HEK293 (cell line): Measurements from ENCODE around the gene ITGB4.

Source experiments
- BCL11B ChIP-seq: fragments of 450-650 bp; formaldehyde crosslinking; IDR thresholded peaks from 2 replicates; pipeline ENCODE4 v1.5.1; 2016; ENCODE audit warnings: low read depth, missing biosample characterization, missing genetic modification characterization
- FEZF1 ChIP-seq: fragments of 450-650 bp; formaldehyde crosslinking; IDR thresholded peaks from 2 replicates; pipeline ENCODE4 v1.5.1; 2016; ENCODE audit warnings: missing biosample characterization, missing genetic modification characterization
- HOXA7 ChIP-seq: sonication (generic); formaldehyde crosslinking; IDR thresholded peaks from 2 replicates; pipeline ENCODE4 v1.8.1; 2022; ENCODE audit warnings: missing genetic modification reagents, borderline replicate concordance
- KLF16 ChIP-seq: fragments of 450-650 bp; formaldehyde crosslinking; IDR thresholded peaks from 2 replicates; pipeline ENCODE4 v1.5.1; 2017; ENCODE audit warnings: missing biosample characterization, missing genetic modification characterization
- PRDM10 ChIP-seq: fragments of 450-650 bp; formaldehyde crosslinking; IDR thresholded peaks from 2 replicates; pipeline ENCODE4 v1.5.1; 2016; ENCODE audit warnings: missing biosample characterization, missing genetic modification characterization
- REST ChIP-seq: fragments of 450-650 bp; formaldehyde crosslinking; IDR thresholded peaks from 2 replicates; pipeline ENCODE4 v1.5.1; 2016; ENCODE audit warnings: missing biosample characterization, missing genetic modification characterization
- SCRT2 ChIP-seq: fragments of 450-650 bp; formaldehyde crosslinking; IDR thresholded peaks from 2 replicates; pipeline ENCODE4 v1.5.1; 2016; ENCODE audit warnings: missing biosample characterization, missing genetic modification characterization
- YY1 ChIP-seq: fragments of 450-650 bp; formaldehyde crosslinking; IDR thresholded peaks from 2 replicates; pipeline ENCODE4 v1.5.1; 2018; ENCODE audit warnings: missing biosample characterization, missing genetic modification characterization
- ZNF112 ChIP-seq: fragments of 450-650 bp; formaldehyde crosslinking; IDR thresholded peaks from 2 replicates; pipeline ENCODE4 v1.5.0; 2017; ENCODE audit warnings: missing biosample characterization, missing genetic modification characterization
- ZNF114 ChIP-seq: fragments of 450-650 bp; formaldehyde crosslinking; IDR thresholded peaks from 2 replicates; pipeline ENCODE4 v1.5.0; 2017; ENCODE audit warnings: missing biosample characterization, missing genetic modification characterization
- ZNF133 ChIP-seq: fragments of 450-650 bp; formaldehyde crosslinking; IDR thresholded peaks from 2 replicates; pipeline ENCODE4 v1.5.1; 2016; ENCODE audit warnings: missing biosample characterization, missing genetic modification characterization
- ZNF211 ChIP-seq: fragments of 450-650 bp; formaldehyde crosslinking; IDR thresholded peaks from 2 replicates; pipeline ENCODE4 v1.5.1; 2016; ENCODE audit warnings: low read depth, missing biosample characterization, missing genetic modification characterization
- ZNF335 ChIP-seq: fragments of 450-650 bp; formaldehyde crosslinking; conservative IDR thresholded peaks from 2 replicates; pipeline ENCODE4 v1.5.1; 2016; ENCODE audit warnings: missing biosample characterization, missing genetic modification characterization
- ZNF416 ChIP-seq: fragments of 450-650 bp; formaldehyde crosslinking; IDR thresholded peaks from 2 replicates; pipeline ENCODE4 v1.5.1; 2016; ENCODE audit warnings: missing biosample characterization, missing genetic modification characterization
- ZNF433 ChIP-seq: fragments of 450-650 bp; formaldehyde crosslinking; IDR thresholded peaks from 2 replicates; pipeline ENCODE4 v1.5.1; 2016; ENCODE audit warnings: missing biosample characterization, missing genetic modification characterization, low read depth
- ZNF544 ChIP-seq: fragments of 450-650 bp; formaldehyde crosslinking; IDR thresholded peaks from 2 replicates; pipeline ENCODE4 v1.5.0; 2017; ENCODE audit warnings: missing biosample characterization, missing genetic modification characterization
- ZNF561 ChIP-seq: fragments of 450-650 bp; IDR thresholded peaks from 2 replicates; pipeline ENCODE4 v1.5.1; 2018; ENCODE audit warnings: missing biosample characterization, missing genetic modification characterization, borderline replicate concordance
- ZNF596 ChIP-seq: fragments of 450-650 bp; IDR thresholded peaks from 2 replicates; pipeline ENCODE4 v1.5.0; 2018; ENCODE audit warnings: missing biosample characterization, mild to moderate bottlenecking, missing genetic modification characterization, moderate library complexity
- ZNF654 ChIP-seq: fragments of 450-650 bp; formaldehyde crosslinking; IDR thresholded peaks from 2 replicates; pipeline ENCODE4 v1.5.1; 2016; ENCODE audit warnings: low read depth, missing biosample characterization, missing genetic modification characterization
- ZNF76 ChIP-seq: fragments of 450-650 bp; formaldehyde crosslinking; IDR thresholded peaks from 2 replicates; pipeline ENCODE4; 2016; ENCODE audit warnings: low read depth, missing biosample characterization, missing genetic modification characterization, borderline replicate concordance
- ZNF843 ChIP-seq: fragments of 450-650 bp; formaldehyde crosslinking; IDR thresholded peaks from 2 replicates; pipeline ENCODE4 v1.5.1; 2016; ENCODE audit warnings: missing biosample characterization, missing genetic modification characterization
- ZSCAN23 ChIP-seq: fragments of 450-650 bp; formaldehyde crosslinking; IDR thresholded peaks from 2 replicates; pipeline ENCODE4 v1.5.1; 2016; ENCODE audit warnings: missing biosample characterization, missing genetic modification characterization
- ZSCAN30 ChIP-seq: fragments of 450-650 bp; IDR thresholded peaks from 2 replicates; pipeline ENCODE4 v1.5.1; 2018; ENCODE audit warnings: missing biosample characterization, mild to moderate bottlenecking, missing genetic modification characterization, moderate library complexity
- TF ChIP-seq, protein P1 (sequence below): fragments of 450-650 bp; formaldehyde crosslinking; IDR thresholded peaks from 2 replicates; pipeline ENCODE4 v1.5.1; 2017; ENCODE audit warnings: missing biosample characterization, mild to moderate bottlenecking, missing genetic modification characterization, moderate library complexity
- TF ChIP-seq, protein P2 (sequence below): fragments of 450-650 bp; formaldehyde crosslinking; IDR thresholded peaks from 2 replicates; pipeline ENCODE4 v1.5.1; 2016; ENCODE audit warnings: missing biosample characterization, missing genetic modification characterization

Gene ITGB4

GRCh38 chr17:75785016-75785890, 64.0 kb downstream of the ITGB4 start (continued):
- TF ChIP-seq, protein P1, sequence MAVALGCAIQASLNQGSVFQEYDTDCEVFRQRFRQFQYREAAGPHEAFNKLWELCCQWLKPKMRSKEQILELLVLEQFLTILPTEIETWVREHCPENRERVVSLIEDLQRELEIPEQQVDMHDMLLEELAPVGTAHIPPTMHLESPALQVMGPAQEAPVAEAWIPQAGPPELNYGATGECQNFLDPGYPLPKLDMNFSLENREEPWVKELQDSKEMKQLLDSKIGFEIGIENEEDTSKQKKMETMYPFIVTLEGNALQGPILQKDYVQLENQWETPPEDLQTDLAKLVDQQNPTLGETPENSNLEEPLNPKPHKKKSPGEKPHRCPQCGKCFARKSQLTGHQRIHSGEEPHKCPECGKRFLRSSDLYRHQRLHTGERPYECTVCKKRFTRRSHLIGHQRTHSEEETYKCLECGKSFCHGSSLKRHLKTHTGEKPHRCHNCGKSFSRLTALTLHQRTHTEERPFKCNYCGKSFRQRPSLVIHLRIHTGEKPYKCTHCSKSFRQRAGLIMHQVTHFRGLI (tag by site-specific recombination): peak; percentile 82
- 0 out of 2 replicates have a peak, but pooled peaks have one; percentile 8 for TF ChIP-seq ZNF211 (tag by site-specific recombination)
- TF ChIP-seq ZNF596 (tag by site-specific recombination): no peak
- TF ChIP-seq KLF16: no peak; the same call in 1 of the 2 replicates
- TF ChIP-seq ZNF76 (tag by site-specific recombination): no peak; the same call in 1 of the 2 replicates
- TF ChIP-seq ZNF561 (tag by site-specific recombination): peak; percentile 97
- TF ChIP-seq ZNF544 (tag by site-specific recombination): no peak
- no peak for TF ChIP-seq FEZF1 (tag by site-specific recombination)
- TF ChIP-seq SCRT2 (tag by site-specific recombination): peak; percentile 60
- TF ChIP-seq ZNF335 (tag by site-specific recombination): no peak
- TF ChIP-seq, protein P2, sequence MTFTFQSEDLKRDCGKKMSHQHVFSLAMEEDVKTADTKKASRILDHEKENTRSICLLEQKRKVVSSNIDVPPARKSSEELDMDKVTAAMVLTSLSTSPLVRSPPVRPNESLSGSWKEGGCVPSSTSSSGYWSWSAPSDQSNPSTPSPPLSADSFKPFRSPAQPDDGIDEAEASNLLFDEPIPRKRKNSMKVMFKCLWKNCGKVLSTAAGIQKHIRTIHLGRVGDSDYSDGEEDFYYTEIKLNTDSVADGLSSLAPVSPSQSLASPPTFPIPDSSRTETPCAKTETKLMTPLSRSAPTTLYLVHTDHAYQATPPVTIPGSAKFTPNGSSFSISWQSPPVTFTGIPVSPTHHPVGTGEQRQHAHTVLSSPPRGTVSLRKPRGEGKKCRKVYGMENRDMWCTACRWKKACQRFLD: no peak
- TF ChIP-seq ZNF416 (tag by site-specific recombination): no peak
- TF ChIP-seq ZNF433: no peak
- TF ChIP-seq ZNF654 (tag by site-specific recombination): no peak
- peak; percentile 79; the same call in 1 of the 2 replicates for TF ChIP-seq HOXA7 (CRISPR knock-in tag)
- TF ChIP-seq REST (tag by site-specific recombination): no peak; the same call in 1 of the 2 replicates
- no peak for TF ChIP-seq ZNF114 (tag by site-specific recombination)
- TF ChIP-seq ZNF133: no peak
- peak; percentile 91 for TF ChIP-seq ZSCAN30 (tag by site-specific recombination)
- peak; percentile 52; the same call in 1 of the 2 replicates for TF ChIP-seq YY1 (tag by site-specific recombination)
- peak; percentile 90; the same call in 1 of the 2 replicates for TF ChIP-seq BCL11B (tag by site-specific recombination)
- peak; percentile 14; the same call in 1 of the 2 replicates for TF ChIP-seq ZSCAN23 (tag by site-specific recombination)
- peak; percentile 80 for TF ChIP-seq PRDM10 (tag by site-specific recombination)
- 0 out of 2 replicates have a peak, but pooled peaks have one; percentile 57 for TF ChIP-seq ZNF843
- no peak for TF ChIP-seq ZNF112 (tag by site-specific recombination)
